Measurements from ENCODE around the gene VEZT. TPM values are rescaled to one million over a fixed set of nuclear protein-coding genes. Genes with fewer than 3 reads are reported as not detected.

VEZT gene
- total and polyA plus RNA-seq, 9 of the 15 experiments (the other 6 are each of a cell fraction or from before 2014, with no cell fraction given), result 16.1 to 61.5 (median 32.6) TPM

DNA sequence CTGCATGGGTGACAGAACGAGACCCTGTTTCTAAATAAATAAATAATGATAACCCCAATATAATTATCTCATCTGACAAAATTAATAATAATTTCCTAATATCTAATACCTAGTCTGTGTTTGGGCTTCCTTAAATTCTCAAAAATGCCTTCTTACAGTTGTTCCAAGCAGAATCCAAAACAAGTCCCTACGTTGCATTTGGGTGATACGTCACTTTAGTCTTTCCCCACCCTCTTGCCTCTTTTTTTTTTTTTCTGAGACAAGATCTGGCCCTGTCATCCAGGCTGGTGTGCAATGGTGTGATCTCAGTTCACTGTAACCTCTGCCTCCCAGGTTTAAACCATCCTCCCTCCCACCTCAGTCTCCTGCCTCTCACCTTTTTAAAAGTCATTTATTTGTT is 26.7 kb downstream of the VEZT start (continued):
- TF ChIP-seq ESRRA (IDR thresholded peaks at IDR 0.05; ENCODE audit: borderline replicate concordance, low read depth) (no peak), POLR3G (IDR thresholded peaks at IDR 0.05; ENCODE audit: extremely low read depth, insufficient read length, insufficient replicate concordance) (no peak), MAFF (IDR thresholded peaks at IDR 0.05; ENCODE audit: low read length) (peak; percentile 46), SIX5 (IDR thresholded peaks at IDR 0.05; ENCODE audit: borderline replicate concordance in 1 of 2, insufficient read depth in 1 of 2, low read depth in 1 of 2, low read length in 2 of 2) (no peak), ADNP (tag; IDR thresholded peaks at IDR 0.05) (no peak), ZNF785 (CRISPR knock-in tag; IDR thresholded peaks at IDR 0.05) (no peak), ZNF75A (CRISPR knock-in tag; IDR thresholded peaks at IDR 0.05) (no peak), RBM14 (IDR thresholded peaks at IDR 0.05; ENCODE audit: borderline replicate concordance, insufficient read depth, low read depth, low read length) (no peak), ZFP30 (CRISPR knock-in tag; IDR thresholded peaks at IDR 0.05; ENCODE audit: borderline replicate concordance) (no peak), ZNF146 (CRISPR knock-in tag; IDR thresholded peaks at IDR 0.05; ENCODE audit: unreplicated experiment) (no peak), DMBX1 (CRISPR knock-in tag; IDR thresholded peaks at IDR 0.05; ENCODE audit: borderline replicate concordance) (no peak), CBX3 (IDR thresholded peaks at IDR 0.05; ENCODE audit: borderline replicate concordance in 1 of 2, low read length in 2 of 2) (no peak), CREM (IDR thresholded peaks at IDR 0.05; ENCODE audit: low read depth) (0 out of 2 replicates have a peak, but pooled peaks have one; percentile 41), MEF2D (tag; conservative IDR thresholded peaks at IDR 0.05; ENCODE audit: low read depth) (no peak), ZNF79 (CRISPR knock-in tag; IDR thresholded peaks at IDR 0.05; ENCODE audit: low read depth) (no peak), GABPB1 (CRISPR knock-in tag; IDR thresholded peaks at IDR 0.05) (no peak), ZNF174 (CRISPR knock-in tag; IDR thresholded peaks at IDR 0.05) (no peak)
- TF ChIP-seq, protein P1, sequence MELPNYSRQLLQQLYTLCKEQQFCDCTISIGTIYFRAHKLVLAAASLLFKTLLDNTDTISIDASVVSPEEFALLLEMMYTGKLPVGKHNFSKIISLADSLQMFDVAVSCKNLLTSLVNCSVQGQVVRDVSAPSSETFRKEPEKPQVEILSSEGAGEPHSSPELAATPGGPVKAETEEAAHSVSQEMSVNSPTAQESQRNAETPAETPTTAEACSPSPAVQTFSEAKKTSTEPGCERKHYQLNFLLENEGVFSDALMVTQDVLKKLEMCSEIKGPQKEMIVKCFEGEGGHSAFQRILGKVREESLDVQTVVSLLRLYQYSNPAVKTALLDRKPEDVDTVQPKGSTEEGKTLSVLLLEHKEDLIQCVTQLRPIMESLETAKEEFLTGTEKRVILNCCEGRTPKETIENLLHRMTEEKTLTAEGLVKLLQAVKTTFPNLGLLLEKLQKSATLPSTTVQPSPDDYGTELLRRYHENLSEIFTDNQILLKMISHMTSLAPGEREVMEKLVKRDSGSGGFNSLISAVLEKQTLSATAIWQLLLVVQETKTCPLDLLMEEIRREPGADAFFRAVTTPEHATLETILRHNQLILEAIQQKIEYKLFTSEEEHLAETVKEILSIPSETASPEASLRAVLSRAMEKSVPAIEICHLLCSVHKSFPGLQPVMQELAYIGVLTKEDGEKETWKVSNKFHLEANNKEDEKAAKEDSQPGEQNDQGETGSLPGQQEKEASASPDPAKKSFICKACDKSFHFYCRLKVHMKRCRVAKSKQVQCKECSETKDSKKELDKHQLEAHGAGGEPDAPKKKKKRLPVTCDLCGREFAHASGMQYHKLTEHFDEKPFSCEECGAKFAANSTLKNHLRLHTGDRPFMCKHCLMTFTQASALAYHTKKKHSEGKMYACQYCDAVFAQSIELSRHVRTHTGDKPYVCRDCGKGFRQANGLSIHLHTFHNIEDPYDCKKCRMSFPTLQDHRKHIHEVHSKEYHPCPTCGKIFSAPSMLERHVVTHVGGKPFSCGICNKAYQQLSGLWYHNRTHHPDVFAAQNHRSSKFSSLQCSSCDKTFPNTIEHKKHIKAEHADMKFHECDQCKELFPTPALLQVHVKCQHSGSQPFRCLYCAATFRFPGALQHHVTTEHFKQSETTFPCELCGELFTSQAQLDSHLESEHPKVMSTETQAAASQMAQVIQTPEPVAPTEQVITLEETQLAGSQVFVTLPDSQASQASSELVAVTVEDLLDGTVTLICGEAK (IDR thresholded peaks at IDR 0.05), result no peak
- TF ChIP-seq, protein P1 (CRISPR knock-in tag; IDR thresholded peaks at IDR 0.05), result no peak
- TF ChIP-seq, protein P2, sequence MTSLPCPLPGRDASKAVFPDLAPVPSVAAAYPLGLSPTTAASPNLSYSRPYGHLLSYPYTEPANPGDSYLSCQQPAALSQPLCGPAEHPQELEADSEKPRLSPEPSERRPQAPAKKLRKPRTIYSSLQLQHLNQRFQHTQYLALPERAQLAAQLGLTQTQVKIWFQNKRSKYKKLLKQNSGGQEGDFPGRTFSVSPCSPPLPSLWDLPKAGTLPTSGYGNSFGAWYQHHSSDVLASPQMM (CRISPR knock-in tag; IDR thresholded peaks at IDR 0.05), result no peak

All from K562 (cell line).